OCI-LY7 (cell line): ENCODE data around the gene RAB31.

Source experiments
- CTCF ChIP-seq: fragments of 200-600 bp; sonication (generic); conservative IDR thresholded peaks from 2 replicates; pipeline ENCODE4 v1.5.1; 2014; ENCODE audit warnings: mild to moderate bottlenecking, antibody characterized with exemption, low read length, moderate library complexity, mixed read lengths
- EZH2phosphoT487 ChIP-seq: fragments of 200-600 bp; sonication (generic); IDR thresholded peaks from 2 replicates; pipeline ENCODE4 v1.6.1; 2018; ENCODE audit warnings: low read depth, borderline replicate concordance, mild to moderate bottlenecking, mixed run types, antibody characterized with exemption, low read length, moderate library complexity, mixed read lengths

- TF ChIP-seq CTCF (no peak), EZH2phosphoT487 (no peak)
These were observed 148.0 kb downstream of the RAB31 start for GRCh38 chr18:9856092-9856491.
